SK-N-DZ (cell line): ENCODE measurements around the gene FRY.
"Not testable (repeated sequence)": the region's sequence is repeated elsewhere in the genome, so short reads cannot be mapped to it uniquely, and the experiment has no call there.

ENCODE experiments used
- DNase-seq: peaks from one replicate; pipeline ENCODE4 v3.0.0-alpha.2; 2015; ENCODE audit warnings: low spot score

Gene FRY

GRCh38 chr13:32040052-32040642 is 8.6 kb downstream of the FRY start:
- DNase-seq = no peak

GRCh38 chr13:32040689-32041088 is 9.1 kb downstream of the FRY start:
- no peak for DNase-seq

DNA sequence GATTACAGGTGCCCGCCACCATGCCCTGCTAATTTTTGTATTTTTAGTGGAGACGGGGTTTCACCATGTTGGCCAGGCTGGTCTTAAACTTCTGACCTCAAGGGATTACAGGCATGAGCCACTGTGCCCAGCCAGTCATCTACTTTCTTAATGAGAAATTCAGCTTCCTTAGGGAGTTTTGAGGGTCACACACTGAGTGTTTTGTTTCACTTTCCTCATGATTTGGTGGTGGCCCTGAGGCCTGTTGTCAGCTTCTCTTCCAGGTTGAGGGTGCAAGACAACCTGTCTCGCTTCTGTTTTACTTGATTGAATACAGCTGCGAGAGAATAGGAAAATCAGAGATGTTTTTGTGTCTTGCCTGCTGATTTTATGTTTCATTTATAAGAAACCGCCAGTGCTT is 9.9 kb downstream of the FRY start:
- no peak for DNase-seq

- no peak for DNase-seq
These were observed 11.0 kb downstream of the FRY start for GRCh38 chr13:32042551-32042950.

DNA sequence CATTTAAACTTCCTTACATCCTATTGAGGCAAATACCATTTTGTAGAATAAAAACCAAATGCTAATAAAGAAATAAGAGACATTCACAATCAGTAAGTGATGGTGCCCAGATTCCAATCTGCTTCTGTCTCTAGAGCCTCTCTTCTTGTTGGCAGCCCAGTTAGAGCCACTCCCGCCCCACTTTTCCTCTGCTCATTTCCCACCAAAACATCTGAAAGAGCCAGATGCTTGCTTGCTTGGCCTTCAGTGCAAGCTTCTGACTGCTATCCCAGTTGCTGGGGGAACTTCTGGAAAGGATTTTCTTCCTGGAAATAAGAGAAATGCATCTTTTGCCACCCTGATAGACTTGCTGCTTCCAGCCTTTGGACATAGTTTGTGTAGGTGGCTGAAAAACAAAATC is 12.9 kb downstream of the FRY start:
- no peak for DNase-seq

GRCh38 chr13:32045537-32045936 is 14.0 kb downstream of the FRY start:
- DNase-seq = no peak

DNA sequence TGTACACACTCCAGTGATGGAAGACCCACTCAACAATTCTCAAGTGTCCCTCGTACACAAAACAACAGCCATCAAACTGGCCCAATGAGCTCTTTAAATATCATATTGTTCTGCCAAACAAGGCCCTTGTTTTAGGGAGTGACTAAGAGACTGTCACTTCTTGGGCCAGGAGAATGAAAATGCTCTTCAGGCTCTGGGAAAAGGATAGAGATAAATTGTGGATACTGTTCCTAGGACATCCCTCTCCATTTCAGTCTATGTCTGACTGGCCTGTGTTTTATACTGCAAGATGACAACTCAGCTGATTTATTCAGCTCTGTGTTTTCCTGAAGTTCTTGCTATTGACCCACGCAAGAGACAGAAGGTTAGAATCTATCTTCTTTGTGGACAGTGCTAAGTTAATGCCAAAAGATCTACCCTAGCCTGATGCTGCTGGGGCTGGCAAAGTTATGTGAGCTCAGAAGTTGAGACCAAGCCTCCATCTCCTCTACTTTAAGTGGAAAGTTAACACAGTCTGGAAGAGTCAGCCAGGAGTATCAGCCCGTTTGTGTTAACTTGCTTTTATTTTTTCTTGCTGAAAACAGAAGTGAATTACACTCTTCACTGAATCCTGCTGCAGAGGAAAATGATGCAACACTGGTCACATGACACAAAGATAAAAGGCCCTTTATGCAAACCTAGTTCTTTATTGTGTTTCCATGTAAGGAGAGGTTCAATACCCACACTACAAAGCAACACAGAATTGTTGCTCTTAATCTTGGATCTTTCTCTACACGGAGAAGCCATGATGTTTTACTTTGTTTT is 14.6 kb downstream of the FRY start:
- DNase-seq = no peak

GRCh38 chr13:32047088-32047487 is 15.5 kb downstream of the FRY start:
- DNase-seq = no peak

- no peak for DNase-seq
These were observed 16.2 kb downstream of the FRY start for GRCh38 chr13:32047793-32048192.

- no peak for DNase-seq
These were observed 17.2 kb downstream of the FRY start for GRCh38 chr13:32048816-32049215.

DNA sequence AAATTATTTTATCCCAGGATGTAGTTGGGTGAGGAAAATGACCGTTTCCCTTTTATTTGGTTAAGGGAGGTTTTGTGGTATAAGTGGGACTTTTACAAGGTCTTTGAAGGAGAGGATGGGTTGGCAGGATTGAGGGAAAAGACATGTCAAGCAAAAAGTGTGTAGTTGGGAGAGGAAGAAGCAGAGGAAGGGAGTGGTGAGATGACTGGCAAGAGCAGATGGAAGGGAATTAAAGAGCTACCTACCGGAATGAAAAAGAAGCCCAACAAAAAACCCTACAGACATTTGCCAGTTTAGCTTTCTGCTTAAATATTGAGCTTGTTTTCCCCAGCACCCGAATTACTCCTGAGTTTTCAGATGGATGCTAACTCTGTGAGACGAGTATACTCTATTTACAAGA is 19.6 kb downstream of the FRY start:
- DNase-seq = no peak

- DNase-seq = no peak
These were observed 24.7 kb downstream of the FRY start for GRCh38 chr13:32056316-32056715.

- DNase-seq = not testable (repeated sequence)
These were observed 25.8 kb downstream of the FRY start for GRCh38 chr13:32057325-32057724.

DNA sequence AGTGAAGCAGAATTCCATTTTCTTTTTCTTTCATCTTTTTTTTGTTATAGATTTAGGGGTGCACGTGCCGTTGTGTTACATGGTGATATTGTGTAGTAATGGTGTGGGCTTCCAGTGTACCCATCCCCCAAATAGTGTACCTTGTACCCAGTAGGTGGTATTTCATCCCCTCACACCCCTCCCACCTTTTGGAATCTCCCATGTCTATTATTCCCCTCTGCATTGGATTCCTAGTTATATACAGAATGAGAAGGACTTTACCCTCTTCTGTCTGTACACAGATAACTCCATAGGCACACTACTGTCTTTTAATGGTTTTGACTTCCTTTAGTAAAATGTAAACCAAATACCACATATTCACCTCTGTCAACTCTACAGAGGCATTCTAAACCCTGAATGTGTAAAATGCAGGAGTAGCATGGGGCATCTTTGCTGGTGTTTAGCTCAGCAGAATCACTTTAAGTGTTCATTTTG is 28.0 kb downstream of the FRY start:
- no peak for DNase-seq

GRCh38 chr13:32060401-32060878 is 28.9 kb downstream of the FRY start:
- no peak for DNase-seq

DNA sequence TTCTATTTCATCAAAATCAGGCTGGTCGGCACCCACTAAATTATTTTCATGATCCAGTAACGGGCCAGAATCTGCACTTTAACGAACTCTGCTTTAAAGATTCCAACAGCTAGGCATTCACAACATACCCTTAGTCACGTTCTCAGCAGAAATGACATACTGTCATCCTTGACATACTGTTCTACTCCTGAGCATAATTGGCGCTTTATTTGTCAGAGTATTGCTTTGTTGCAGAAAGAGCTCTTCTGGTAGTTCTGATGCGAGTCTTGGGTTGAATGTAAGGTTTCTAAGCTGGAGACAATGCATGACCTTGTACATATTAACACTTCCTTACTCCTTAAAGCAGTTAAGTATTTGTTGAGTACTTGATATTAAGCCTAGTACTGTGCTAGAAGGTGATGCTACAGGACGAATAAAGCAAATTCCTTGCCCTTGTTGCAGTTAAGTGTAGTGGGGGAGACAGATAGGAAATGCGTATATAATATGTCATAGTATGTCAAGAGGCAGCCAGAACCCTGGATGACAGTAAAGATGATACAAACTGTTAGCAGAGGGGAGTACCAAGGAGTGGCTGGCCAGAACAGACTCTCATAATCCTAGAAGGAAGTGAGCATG is 32.2 kb downstream of the FRY start:
- DNase-seq = no peak

GRCh38 chr13:32067149-32067961 is 35.8 kb downstream of the FRY start:
- DNase-seq = no peak

- no peak for DNase-seq
These were observed 36.7 kb downstream of the FRY start for GRCh38 chr13:32068255-32068654.

- DNase-seq = no peak
These were observed 41.7 kb downstream of the FRY start for GRCh38 chr13:32073180-32073864.

DNA sequence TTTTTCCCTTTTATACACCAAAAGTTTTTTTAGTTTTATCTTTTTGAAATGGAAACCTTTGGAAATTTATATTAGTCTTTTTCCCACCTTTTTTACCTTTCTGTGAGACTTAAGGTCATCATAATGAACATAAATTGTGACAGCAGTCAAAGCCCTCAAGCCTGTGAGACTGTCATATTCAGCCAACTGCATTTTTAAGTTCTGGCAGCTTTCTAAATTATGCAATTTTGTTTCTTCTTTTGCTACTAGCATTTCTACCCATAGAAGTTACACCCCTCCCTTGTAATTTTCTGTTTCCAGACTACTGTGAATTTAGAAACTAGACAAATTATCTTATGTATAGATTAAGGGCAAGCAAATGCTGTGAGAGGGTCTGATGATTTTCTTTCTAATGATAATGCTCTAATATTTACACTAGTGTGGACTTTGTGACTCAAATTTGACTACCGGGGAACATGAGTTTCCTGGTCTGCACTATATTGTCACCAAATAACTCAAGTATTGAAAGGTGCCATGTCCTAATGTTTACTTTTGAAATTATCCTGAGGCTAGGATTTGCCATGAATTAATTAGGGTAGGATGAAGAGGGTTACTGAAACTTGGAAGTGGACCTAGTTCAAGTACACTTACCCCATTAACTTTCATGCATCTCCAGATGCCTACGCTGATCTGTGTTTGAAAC is 43.7 kb downstream of the FRY start:
- no peak for DNase-seq

DNA sequence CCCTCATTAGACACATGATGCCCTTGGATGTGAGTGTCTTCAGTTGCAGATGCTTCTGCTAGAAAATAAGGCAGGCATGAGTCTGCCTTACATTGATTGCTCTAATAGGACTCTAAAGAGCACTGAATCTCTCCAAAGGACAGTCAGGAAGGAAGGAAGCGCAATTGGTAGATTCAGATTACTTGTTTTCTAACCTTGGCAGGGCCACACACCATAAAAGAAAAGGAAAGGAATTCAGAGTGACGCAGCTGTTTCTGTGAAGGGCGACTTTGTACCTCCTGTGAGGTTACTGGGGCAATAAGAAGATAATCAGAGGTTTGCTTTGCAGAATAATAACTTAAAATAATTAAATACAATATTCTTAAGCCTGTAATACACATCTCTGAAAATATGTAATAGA is 48.0 kb downstream of the FRY start:
- no peak for DNase-seq
